Mucosa of stomach (tissue), 1 donor: ENCODE data around the gene MYL3.
A peak's percentile ranks its signal among the peaks of the same experiment; 100 is the strongest.

ENCODE experiments used
- H3K27me3 ChIP-seq: one replicate; pipeline ENCODE4 v1.7.0; 2013; ENCODE audit warnings: mild to moderate bottlenecking, low read length; ENCODE audit not compliant: control insufficient read depth, insufficient read depth
- H3K36me3 ChIP-seq: one replicate; pipeline ENCODE4 v1.7.0; 2013; ENCODE audit warnings: low read length; ENCODE audit not compliant: control insufficient read depth, insufficient read depth
- H3K4me1 ChIP-seq: one replicate; pipeline ENCODE4 v1.7.0; 2013; ENCODE audit warnings: mild to moderate bottlenecking, low read length; ENCODE audit not compliant: control insufficient read depth, insufficient read depth
- H3K4me3 ChIP-seq: one replicate; pipeline ENCODE4 v1.7.0; 2013; ENCODE audit warnings: low read length
- H3K9ac ChIP-seq: one replicate; pipeline ENCODE4 v1.7.0; 2013; ENCODE audit warnings: mild to moderate bottlenecking, low read length, moderate library complexity
- H3K9me3 ChIP-seq: one replicate; pipeline ENCODE4 v1.7.0; 2013; ENCODE audit warnings: mild to moderate bottlenecking, low read length, moderate library complexity; ENCODE audit not compliant: control insufficient read depth
- donor health status: Pancreatic carcinoma.

MYL3 gene

DNA sequence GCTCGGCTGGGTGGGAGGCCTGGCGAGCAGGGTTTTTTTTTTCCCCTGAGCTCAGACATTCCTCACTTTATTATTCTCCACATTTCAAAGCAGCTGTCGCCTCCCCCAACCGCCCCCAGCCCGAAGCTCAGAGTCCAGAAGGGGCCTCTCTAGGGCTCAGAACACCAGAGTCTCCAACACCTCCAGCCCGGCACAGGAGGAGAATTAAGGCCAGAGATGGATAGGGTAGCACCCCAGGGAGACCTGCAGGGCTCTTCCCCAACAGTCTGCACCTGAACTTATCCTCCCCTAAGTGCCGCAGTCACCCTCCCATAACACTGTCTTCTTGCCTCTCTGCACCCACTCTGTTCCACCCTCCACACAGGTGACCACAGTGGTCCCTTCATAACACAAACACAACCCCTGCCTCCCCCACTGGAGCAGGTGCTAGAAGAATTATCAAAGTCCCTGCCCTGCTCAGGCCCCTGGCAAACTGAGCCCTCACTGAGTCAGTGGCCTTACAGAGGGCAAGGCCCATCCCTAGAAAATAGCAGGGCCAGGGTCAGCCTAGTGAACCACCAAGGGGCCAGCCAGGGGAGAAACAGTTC lies 14.1 kb downstream of the MYL3 start:
- H3K4me3 ChIP-seq = no peak overlapping the region
- peaks cover 13% of the 10 kb centered on the region for H3K4me1 ChIP-seq
- no peak overlapping the region for H3K9ac ChIP-seq
- H3K9me3 ChIP-seq = no peaks in the 10 kb centered on the region
- H3K36me3 ChIP-seq = no peaks in the 10 kb centered on the region
- H3K27me3 ChIP-seq = peaks cover 15% of the 10 kb centered on the region

DNA sequence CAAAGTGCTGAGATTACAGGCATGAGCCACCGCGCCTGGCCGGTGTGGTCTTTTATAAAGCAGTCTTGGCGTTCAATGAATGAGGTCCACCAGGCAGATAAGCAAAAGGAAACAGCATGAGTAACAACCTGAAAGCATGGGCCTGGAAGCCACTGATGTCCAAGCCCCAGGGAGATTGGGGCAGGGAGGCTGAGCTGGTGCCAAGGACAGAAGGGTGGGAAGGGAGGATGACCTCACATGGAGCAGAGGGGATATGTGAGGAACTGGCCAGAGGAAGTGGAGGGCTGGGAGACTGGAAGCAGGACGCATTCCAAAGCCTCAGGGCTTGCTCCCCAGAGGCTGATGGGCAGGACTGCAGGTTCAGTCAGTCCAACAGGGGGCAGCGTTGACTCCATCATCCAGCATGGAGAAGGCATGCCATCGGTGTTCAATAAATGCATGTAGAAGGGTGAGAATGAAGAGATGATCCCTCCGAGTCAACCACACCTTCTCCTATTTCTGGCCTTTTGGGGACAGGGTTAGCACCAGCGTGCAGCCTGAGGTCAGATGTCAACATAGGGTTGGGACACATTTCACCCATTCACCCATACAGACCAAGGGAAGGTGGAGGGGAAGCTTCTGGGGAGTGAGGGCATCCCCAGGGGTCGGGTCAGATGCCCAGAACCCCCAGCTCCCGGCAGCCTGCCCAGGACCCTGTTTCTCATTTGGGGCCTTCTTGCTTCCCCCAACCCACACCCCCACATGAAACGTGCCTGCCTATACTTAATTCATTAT lies 14.8 kb downstream of the MYL3 start:
- H3K4me1 ChIP-seq = peaks cover 13% of the 10 kb centered on the region
- no peak overlapping the region for H3K4me3 ChIP-seq
- H3K9me3 ChIP-seq = no peaks in the 10 kb centered on the region
- H3K36me3 ChIP-seq = no peaks in the 10 kb centered on the region
- peaks cover 15% of the 10 kb centered on the region for H3K27me3 ChIP-seq
- H3K9ac ChIP-seq = no peak overlapping the region

GRCh38 chr3:46847744-46848143 lies 15.5 kb downstream of the MYL3 start:
- H3K27me3 ChIP-seq = peaks cover 15% of the 10 kb centered on the region
- H3K9ac ChIP-seq = no peak overlapping the region
- no peak overlapping the region for H3K4me3 ChIP-seq
- peaks cover 13% of the 10 kb centered on the region for H3K4me1 ChIP-seq
- no peaks in the 10 kb centered on the region for H3K9me3 ChIP-seq
- no peaks in the 10 kb centered on the region for H3K36me3 ChIP-seq

GRCh38 chr3:46846624-46847542 lies 16.4 kb downstream of the MYL3 start:
- no peaks in the 10 kb centered on the region for H3K9me3 ChIP-seq
- peak overlapping the region; percentile 53 for H3K9ac ChIP-seq
- H3K4me1 ChIP-seq = peaks cover 13% of the 10 kb centered on the region
- peaks cover 15% of the 10 kb centered on the region for H3K27me3 ChIP-seq
- H3K36me3 ChIP-seq = no peaks in the 10 kb centered on the region
- H3K4me3 ChIP-seq = no peak overlapping the region

DNA sequence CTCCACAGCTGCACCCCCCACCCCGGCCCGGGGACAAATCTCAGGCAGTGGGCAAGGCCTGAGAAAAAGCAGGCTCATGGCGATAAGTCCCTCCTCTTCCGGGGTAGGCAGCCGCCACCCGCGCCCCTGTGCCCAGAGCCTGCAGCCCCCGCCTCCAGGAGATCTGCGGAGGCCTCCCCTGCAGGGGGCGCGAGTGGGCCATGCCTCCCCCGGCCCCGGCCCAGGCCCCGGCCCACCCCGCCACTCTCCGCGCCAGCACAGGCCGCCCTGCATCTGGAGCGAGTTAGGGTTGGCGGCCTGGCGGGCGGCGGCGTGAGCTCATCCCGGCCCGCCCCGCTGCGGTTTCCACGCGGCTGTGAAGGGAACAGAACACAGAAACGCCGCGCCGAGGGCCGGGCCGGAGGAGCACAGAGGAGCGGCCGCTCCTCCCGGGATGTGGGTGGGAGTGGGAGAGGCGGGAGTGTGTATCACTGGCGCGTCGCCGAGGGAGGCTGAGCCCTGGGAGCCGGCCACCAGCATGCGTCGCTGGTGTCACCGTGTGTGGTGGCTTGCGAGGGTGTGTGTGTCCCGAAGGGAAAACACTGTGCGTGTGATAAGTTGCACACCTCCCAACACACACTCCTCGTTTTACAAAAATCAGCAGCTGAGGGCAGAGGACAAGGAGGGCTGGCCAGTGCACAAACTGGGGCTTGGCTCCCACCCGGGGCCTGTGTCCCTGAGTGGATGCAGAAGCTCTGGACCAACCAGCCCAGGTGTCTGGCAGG lies 17.2 kb downstream of the MYL3 start:
- Histone ChIP-seq H3K4me3 (no peak overlapping the region), H3K9me3 (no peaks in the 10 kb centered on the region), H3K4me1 (peaks cover 13% of the 10 kb centered on the region), H3K36me3 (no peaks in the 10 kb centered on the region), H3K9ac (peak overlapping the region; percentile 55), H3K27me3 (peaks cover 15% of the 10 kb centered on the region)

DNA sequence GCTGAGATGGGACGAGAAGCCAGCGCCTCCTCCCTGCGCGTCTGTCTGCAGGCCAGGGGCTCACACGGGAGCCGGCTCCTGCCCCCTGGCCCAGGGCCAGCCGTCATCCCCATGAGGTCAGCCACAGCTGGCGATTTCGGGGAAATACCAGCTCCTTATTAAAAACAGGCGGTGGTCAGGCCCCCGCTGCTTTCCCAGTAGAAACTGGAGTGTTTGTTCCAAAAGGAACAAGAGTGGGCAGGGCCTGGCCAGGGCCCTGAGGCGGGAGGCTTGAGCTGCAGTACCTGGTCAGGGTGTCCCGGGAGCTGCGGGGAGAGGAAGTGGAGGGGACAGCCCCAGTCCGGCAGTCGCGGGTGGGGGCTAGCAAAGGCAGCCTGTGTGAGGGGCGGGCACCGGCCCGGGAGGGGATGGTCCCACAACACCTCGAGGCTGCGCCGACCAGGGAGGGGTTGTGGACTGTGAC lies 17.8 kb downstream of the MYL3 start:
- Histone ChIP-seq H3K4me3 (no peak overlapping the region), H3K9ac (peak overlapping the region; percentile 55), H3K9me3 (no peaks in the 10 kb centered on the region), H3K36me3 (no peaks in the 10 kb centered on the region), H3K4me1 (peaks cover 13% of the 10 kb centered on the region), H3K27me3 (peaks cover 15% of the 10 kb centered on the region)

GRCh38 chr3:46844881-46845312 lies 18.3 kb downstream of the MYL3 start:
- H3K9ac ChIP-seq = no peak overlapping the region
- no peaks in the 10 kb centered on the region for H3K36me3 ChIP-seq
- no peaks in the 10 kb centered on the region for H3K9me3 ChIP-seq
- peaks cover 15% of the 10 kb centered on the region for H3K27me3 ChIP-seq
- H3K4me1 ChIP-seq = peaks cover 13% of the 10 kb centered on the region
- H3K4me3 ChIP-seq = no peak overlapping the region

GRCh38 chr3:46844397-46844796 lies 18.8 kb downstream of the MYL3 start:
- no peaks in the 10 kb centered on the region for H3K36me3 ChIP-seq
- H3K4me1 ChIP-seq = peaks cover 13% of the 10 kb centered on the region
- peaks cover 15% of the 10 kb centered on the region for H3K27me3 ChIP-seq
- no peaks in the 10 kb centered on the region for H3K9me3 ChIP-seq
- no peak overlapping the region for H3K9ac ChIP-seq
- no peak overlapping the region for H3K4me3 ChIP-seq

DNA sequence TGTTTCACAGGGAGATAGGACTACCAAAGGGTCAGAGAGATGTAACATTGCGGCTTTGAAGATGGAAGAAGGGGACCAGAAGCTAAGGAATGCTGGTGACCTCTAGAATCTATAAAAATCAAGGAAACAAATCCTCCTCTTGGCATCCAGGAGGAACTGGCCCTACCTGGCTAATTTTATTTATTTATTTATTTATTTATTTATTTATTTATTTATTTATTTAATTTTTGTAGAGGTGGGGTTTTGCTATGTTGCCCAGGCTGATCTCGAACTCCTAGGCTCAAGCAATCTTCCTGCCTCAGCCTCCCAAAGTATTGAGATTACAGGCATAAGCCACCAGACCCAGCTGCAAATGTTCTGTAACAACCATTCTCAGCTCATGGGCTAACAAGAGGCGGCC lies 19.7 kb downstream of the MYL3 start:
- Histone ChIP-seq H3K9ac (no peak overlapping the region), H3K9me3 (no peaks in the 10 kb centered on the region), H3K4me3 (no peak overlapping the region), H3K4me1 (peaks cover 13% of the 10 kb centered on the region), H3K27me3 (peaks cover 15% of the 10 kb centered on the region), H3K36me3 (no peaks in the 10 kb centered on the region)

GRCh38 chr3:46840491-46840890 lies 22.8 kb downstream of the MYL3 start:
- Histone ChIP-seq H3K9me3 (no peaks in the 10 kb centered on the region), H3K4me1 (peaks cover 3% of the 10 kb centered on the region), H3K4me3 (no peak overlapping the region), H3K9ac (no peak overlapping the region), H3K36me3 (no peaks in the 10 kb centered on the region), H3K27me3 (peaks cover 7% of the 10 kb centered on the region)

- no peaks in the 10 kb centered on the region for H3K27me3 ChIP-seq
- no peak overlapping the region for H3K4me3 ChIP-seq
- H3K9ac ChIP-seq = no peak overlapping the region
- H3K9me3 ChIP-seq = no peaks in the 10 kb centered on the region
- no peaks in the 10 kb centered on the region for H3K4me1 ChIP-seq
- no peaks in the 10 kb centered on the region for H3K36me3 ChIP-seq
These were observed 24.9 kb downstream of the MYL3 start for GRCh38 chr3:46838301-46838700.
